Measurements from ENCODE around the gene ZNF776. TPM values are rescaled to one million over a fixed set of nuclear protein-coding genes. Genes with fewer than 3 reads are reported as not detected.
"Not testable (repeated sequence)": the region's sequence is repeated elsewhere in the genome, so short reads cannot be mapped to it uniquely, and the experiment has no call there.

Gene ZNF776
- polyA plus RNA-seq (2013, experiment 1 of 4): 28.9 TPM
- polyA plus RNA-seq (2013, experiment 2 of 4): 28.0 TPM
- polyA plus RNA-seq (2013, experiment 3 of 4): 23.6 TPM
- 25.7 TPM for polyA plus RNA-seq (2013, experiment 4 of 4)

DNA sequence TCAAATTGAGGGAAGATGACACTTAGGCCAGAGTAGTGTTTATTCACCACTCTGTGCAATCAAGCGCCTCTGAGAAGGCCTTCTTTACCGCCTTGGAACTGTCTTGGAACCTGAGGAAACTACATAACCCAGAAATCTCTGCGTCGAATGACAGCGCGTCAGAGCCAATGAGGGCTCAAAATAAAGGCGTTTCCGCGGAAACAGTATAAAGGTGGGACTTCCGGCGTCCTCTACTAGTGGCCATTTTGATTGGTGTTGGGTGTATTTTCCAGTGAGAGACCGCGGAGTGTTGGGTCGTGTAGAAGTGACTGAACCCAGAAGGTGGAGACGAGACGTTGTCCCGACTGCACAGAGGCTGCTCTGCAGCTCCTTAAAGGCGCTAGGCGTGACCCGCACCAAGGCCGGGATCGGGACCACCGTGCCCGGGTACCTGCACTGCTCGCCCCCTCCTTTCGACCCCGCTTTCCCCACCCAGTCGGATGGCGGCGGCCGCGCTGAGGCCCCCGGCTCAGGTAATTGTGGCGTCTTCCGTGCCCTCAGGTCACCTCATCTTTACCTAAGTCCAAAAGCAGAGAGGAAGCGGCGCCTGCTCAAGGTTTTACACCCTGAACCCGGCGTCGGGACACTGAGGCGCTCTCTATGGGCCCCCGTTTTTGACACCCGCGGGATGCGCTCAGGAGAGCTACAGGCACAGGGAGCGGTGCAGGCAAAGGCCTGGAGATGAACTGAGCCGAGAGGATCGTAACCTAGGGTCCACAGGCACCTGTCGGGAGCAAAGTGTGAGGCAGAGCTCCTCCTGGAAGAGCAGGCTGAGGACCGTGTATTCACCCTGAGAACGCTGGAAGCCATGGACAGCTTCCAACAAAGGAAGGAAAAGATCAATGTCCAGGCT is at the start of gene ZNF776:
TSS of gene ZNF776 (plus strand) at position 236 of the 892 bp plus-strand sequence. CDS start at position 480, 244 bp downstream.
- H3K9me3 ChIP-seq (ENCODE audit: control insufficient read depth, low read length): no peaks in the 10 kb centered on the region
- H3K36me3 ChIP-seq (ENCODE audit: control insufficient read depth, insufficient read depth, low read length): peaks cover 10% of the 10 kb centered on the region
- peaks cover 4% of the 10 kb centered on the region for H3K27me3 ChIP-seq (ENCODE audit: control insufficient read depth, insufficient read depth, low read length, poor library complexity, severe bottlenecking)
- WGBS, 2 experiments: 2% methylated on average over 51 of the region's 51 CpGs
- peaks cover 12% of the 10 kb centered on the region for H3K4me1 ChIP-seq (ENCODE audit: control insufficient read depth, insufficient read depth, low read length)
- H3K27ac ChIP-seq (ENCODE audit: insufficient read depth, low read depth, low read length, poor library complexity, severe bottlenecking): no peak within 1 kb of the TSS
- H3K4me3 ChIP-seq (ENCODE audit: insufficient read depth, low read depth, low read length): peak within 1 kb of the TSS; percentile 73

DNA sequence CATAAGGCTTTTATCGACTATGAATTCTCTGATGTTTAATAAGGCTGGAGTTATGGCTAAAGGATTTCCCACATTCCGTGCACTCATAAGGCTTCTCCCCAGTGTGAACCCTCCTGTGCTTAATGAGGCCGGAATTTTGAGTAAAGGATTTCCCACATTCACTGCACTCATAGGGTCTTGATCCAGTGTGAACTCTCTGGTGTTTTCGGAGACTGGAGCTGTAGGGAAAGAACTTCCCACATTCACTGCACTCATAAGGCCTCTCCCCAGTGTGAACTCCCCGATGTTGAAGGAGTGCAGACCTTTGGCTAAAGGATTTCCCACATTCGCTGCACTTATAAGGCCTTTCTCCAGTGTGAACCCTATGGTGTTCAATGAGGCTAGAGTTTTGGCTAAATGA is 45.0 kb upstream of the ZNF776 start:
- no peaks in the 10 kb centered on the region for H3K4me1 ChIP-seq (ENCODE audit: control insufficient read depth, insufficient read depth, low read length)
- no peaks in the 10 kb centered on the region for H3K27me3 ChIP-seq (ENCODE audit: control insufficient read depth, insufficient read depth, low read length, poor library complexity, severe bottlenecking)
- H3K36me3 ChIP-seq (ENCODE audit: control insufficient read depth, insufficient read depth, low read length): peaks cover 62% of the 10 kb centered on the region
- H3K9me3 ChIP-seq (ENCODE audit: control insufficient read depth, low read length): no peaks in the 10 kb centered on the region
- no peak overlapping the region for H3K27ac ChIP-seq (ENCODE audit: insufficient read depth, low read depth, low read length, poor library complexity, severe bottlenecking)
- H3K4me3 ChIP-seq (ENCODE audit: insufficient read depth, low read depth, low read length): no peak overlapping the region
- 91 to 97% methylated on average over 6 of the region's 6 CpGs for WGBS, 2 experiments

DNA sequence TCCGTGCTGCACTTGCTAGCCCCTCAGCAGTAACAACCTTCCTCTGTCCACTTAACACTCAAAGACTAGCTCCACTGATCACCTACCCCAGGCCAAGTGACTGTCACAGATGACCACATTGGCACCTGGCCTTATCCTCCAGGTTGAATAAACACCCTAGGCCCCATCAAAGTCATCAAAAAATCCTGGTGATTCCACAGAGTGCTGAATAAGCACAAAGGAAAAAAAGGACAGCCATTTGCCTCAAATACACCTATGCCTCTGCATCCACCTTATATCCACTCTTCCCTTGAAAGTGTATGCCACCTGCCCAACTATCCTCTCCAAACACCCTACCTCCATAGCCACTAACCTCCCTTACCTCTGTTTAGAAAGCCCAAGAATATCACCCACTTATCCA is 40.3 kb upstream of the ZNF776 start:
- Histone ChIP-seq H3K27me3 (ENCODE audit: control insufficient read depth, insufficient read depth, low read length, poor library complexity, severe bottlenecking) (no peaks in the 10 kb centered on the region), H3K36me3 (ENCODE audit: control insufficient read depth, insufficient read depth, low read length) (peaks cover 40% of the 10 kb centered on the region), H3K4me1 (ENCODE audit: control insufficient read depth, insufficient read depth, low read length) (no peaks in the 10 kb centered on the region), H3K27ac (ENCODE audit: insufficient read depth, low read depth, low read length, poor library complexity, severe bottlenecking) (no peak overlapping the region), H3K4me3 (ENCODE audit: insufficient read depth, low read depth, low read length) (no peak overlapping the region), H3K9me3 (ENCODE audit: control insufficient read depth, low read length) (no peaks in the 10 kb centered on the region)
- WGBS, 2 experiments: 90 to 97% methylated on average over 1 of the region's 1 CpG

DNA sequence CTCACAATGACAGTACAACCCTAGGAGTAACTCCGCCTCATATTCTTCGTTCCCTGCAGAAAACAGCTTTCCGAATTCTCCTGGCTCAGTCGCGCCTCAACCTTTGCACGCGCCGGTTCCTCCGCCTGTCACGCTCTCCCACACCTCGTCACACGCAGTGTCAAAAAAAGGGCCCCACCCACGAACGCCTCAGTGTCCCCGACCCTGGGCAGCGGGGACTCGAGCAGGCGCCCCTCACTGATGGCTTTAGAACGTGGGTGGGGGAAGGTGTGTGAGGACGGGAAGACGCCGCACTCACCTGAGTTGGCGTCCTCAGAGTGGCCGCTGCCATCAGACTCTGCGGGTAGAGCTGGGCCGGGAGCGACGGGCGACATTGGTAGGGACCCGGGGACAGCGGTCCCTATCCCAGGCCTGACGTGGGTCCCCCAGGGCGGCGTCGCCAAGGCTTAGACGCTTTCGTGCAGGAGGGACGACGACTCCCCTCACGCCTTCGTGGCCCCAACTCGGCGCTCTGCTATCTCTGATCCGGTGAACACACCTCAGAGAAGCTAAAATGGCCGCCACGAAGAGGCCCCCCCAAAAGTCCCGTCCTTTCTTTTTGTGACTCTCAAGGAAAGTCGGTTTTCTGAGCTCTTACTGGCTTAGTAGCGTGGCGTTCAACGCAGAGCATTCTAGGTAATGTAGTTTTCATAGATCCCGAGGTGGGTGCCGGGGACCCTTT is 37.8 kb upstream of the ZNF776 start, which contains the start of gene ZNF154:
TSS of gene ZNF154 (minus strand) at position 564 of the 721 bp plus-strand sequence. CDS start at position 331, 233 bp downstream.
- peak within 1 kb of the TSS; percentile 79 for H3K27ac ChIP-seq (ENCODE audit: insufficient read depth, low read depth, low read length, poor library complexity, severe bottlenecking)
- no peaks in the 10 kb centered on the region for H3K4me1 ChIP-seq (ENCODE audit: control insufficient read depth, insufficient read depth, low read length)
- no peaks in the 10 kb centered on the region for H3K27me3 ChIP-seq (ENCODE audit: control insufficient read depth, insufficient read depth, low read length, poor library complexity, severe bottlenecking)
- 2 to 3% methylated on average over 53 of the region's 53 CpGs for WGBS, 2 experiments
- H3K9me3 ChIP-seq (ENCODE audit: control insufficient read depth, low read length): no peaks in the 10 kb centered on the region
- H3K36me3 ChIP-seq (ENCODE audit: control insufficient read depth, insufficient read depth, low read length): peaks cover 17% of the 10 kb centered on the region
- peak within 1 kb of the TSS; percentile 83 for H3K4me3 ChIP-seq (ENCODE audit: insufficient read depth, low read depth, low read length)

DNA sequence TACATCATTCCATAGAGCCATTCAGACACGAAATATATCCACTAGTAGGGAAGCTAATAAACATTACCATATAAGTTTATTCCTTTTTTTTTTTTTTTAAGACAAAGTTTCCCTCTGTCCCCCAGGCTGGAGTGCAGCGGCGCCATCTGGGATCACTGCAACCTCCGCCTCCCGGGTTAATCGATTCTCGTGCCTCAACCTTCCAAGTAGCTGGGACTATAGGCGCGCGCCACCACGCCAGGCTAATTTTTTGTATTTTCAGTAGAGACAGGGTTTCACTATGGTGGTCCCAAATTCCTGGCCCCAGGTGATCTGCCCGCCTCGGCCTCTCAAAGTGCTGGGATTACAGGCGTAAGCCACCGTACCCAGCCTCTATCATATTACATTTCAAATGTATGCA is 37.0 kb upstream of the ZNF776 start:
- Histone ChIP-seq H3K27ac (ENCODE audit: insufficient read depth, low read depth, low read length, poor library complexity, severe bottlenecking) (no peak overlapping the region), H3K9me3 (ENCODE audit: control insufficient read depth, low read length) (no peaks in the 10 kb centered on the region), H3K4me3 (ENCODE audit: insufficient read depth, low read depth, low read length) (peak overlapping the region; percentile 83), H3K27me3 (ENCODE audit: control insufficient read depth, insufficient read depth, low read length, poor library complexity, severe bottlenecking) (no peaks in the 10 kb centered on the region), H3K4me1 (ENCODE audit: control insufficient read depth, insufficient read depth, low read length) (no peaks in the 10 kb centered on the region), H3K36me3 (ENCODE audit: control insufficient read depth, insufficient read depth, low read length) (peaks cover 8% of the 10 kb centered on the region)
- WGBS, 2 experiments: 67 to 76% methylated on average over 14 to 15 of the region's 15 CpGs

DNA sequence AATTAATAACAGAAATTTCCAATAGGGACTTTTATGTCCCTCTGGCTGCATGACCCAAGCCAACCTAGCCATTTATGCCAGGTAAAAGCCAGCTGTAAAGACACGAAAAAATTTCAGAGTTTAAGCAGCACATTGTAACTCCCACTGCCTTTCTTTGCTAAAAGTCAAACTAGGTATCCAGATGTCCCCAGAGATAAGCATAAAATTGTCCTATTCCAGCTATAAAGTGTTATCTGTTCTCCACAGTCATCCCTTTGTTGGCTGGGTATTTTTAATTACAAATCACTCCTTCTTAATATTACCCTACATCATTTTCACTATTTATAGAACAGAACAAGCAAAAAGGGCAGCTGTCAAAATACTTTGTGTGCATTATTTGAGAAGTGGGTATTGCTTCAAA is 34.4 kb upstream of the ZNF776 start:
- Histone ChIP-seq H3K4me1 (ENCODE audit: control insufficient read depth, insufficient read depth, low read length) (no peaks in the 10 kb centered on the region), H3K27ac (ENCODE audit: insufficient read depth, low read depth, low read length, poor library complexity, severe bottlenecking) (no peak overlapping the region), H3K9me3 (ENCODE audit: control insufficient read depth, low read length) (no peaks in the 10 kb centered on the region), H3K36me3 (ENCODE audit: control insufficient read depth, insufficient read depth, low read length) (no peaks in the 10 kb centered on the region), H3K27me3 (ENCODE audit: control insufficient read depth, insufficient read depth, low read length, poor library complexity, severe bottlenecking) (no peaks in the 10 kb centered on the region), H3K4me3 (ENCODE audit: insufficient read depth, low read depth, low read length) (no peak overlapping the region)
- 78 to 82% methylated on average over 1 of the region's 1 CpG for WGBS, 2 experiments

DNA sequence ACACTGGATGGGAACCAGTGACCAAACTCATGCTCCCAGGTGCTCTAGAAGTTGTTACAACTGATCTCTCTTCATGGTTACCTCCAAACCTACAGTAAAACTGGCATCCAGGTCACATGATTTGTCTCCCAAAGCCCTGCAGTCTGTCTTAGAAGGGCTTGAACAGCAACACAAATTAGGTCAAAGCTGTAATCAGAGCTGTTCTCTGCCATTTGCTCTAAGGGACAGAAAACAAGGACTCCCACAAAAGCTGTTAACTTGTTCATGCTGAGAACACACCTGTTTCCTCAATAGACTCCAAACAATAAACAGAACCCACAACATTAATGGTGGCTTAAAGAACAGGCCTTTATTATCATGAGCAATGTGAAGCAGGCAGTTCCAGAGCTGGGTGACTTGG is 27.2 kb upstream of the ZNF776 start:
- H3K4me1 ChIP-seq (ENCODE audit: control insufficient read depth, insufficient read depth, low read length): no peaks in the 10 kb centered on the region
- no peak overlapping the region for H3K27ac ChIP-seq (ENCODE audit: insufficient read depth, low read depth, low read length, poor library complexity, severe bottlenecking)
- no peaks in the 10 kb centered on the region for H3K9me3 ChIP-seq (ENCODE audit: control insufficient read depth, low read length)
- peaks cover 30% of the 10 kb centered on the region for H3K36me3 ChIP-seq (ENCODE audit: control insufficient read depth, insufficient read depth, low read length)
- H3K4me3 ChIP-seq (ENCODE audit: insufficient read depth, low read depth, low read length): no peak overlapping the region
- no peaks in the 10 kb centered on the region for H3K27me3 ChIP-seq (ENCODE audit: control insufficient read depth, insufficient read depth, low read length, poor library complexity, severe bottlenecking)

DNA sequence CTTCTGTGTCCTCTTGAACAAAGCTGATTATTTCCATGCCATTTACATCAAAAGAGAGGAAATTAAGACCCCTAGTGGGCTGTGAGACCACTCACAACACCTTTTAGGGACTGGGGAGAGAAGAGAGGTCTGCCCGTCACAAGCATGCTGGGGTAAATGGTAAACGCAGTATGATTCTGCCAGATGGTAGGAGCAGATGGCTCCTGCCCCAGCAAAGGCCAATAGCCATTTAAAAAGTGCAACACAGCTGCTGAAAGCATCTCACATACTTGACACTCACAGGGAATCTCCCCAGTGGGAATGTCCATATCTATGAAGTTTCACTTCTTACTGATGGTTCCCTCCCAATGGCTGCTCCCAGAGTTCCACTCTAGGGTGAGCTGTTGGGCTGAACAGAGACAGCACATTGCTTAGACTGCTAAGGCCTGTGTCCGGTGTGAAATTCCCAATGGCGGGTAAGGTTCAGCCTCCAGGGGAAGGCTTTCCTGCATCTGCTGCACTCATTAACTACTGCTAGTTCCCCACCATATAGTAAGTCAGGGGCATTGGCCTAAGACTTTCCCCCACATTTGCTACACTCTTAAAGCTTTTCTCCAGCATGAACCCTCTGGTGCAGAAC is 26.6 kb upstream of the ZNF776 start:
- H3K9me3 ChIP-seq (ENCODE audit: control insufficient read depth, low read length): no peaks in the 10 kb centered on the region
- H3K36me3 ChIP-seq (ENCODE audit: control insufficient read depth, insufficient read depth, low read length): peaks cover 30% of the 10 kb centered on the region
- H3K4me3 ChIP-seq (ENCODE audit: insufficient read depth, low read depth, low read length): no peak overlapping the region
- no peaks in the 10 kb centered on the region for H3K27me3 ChIP-seq (ENCODE audit: control insufficient read depth, insufficient read depth, low read length, poor library complexity, severe bottlenecking)
- no peaks in the 10 kb centered on the region for H3K4me1 ChIP-seq (ENCODE audit: control insufficient read depth, insufficient read depth, low read length)
- WGBS, 2 experiments: 86 to 89% methylated on average over 4 of the region's 4 CpGs
- no peak overlapping the region for H3K27ac ChIP-seq (ENCODE audit: insufficient read depth, low read depth, low read length, poor library complexity, severe bottlenecking)

DNA sequence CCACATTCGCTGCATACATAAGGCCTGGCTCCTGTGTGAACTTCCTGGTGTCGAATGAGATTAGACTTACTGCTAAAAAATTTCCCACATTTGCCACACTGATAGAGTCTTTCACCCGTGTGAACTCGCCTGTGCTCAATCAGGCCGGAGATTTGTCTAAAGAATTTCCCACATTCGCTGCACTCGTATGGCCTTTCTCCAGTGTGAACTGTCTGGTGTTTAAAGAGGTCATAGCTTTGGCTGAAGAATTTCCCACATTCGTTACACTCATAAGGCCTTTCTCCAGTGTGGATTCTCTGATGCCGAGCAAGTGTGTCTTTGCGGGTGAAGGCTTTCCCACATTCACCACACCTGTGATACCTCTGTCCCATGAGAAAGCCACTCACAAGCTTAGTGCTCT is 25.7 kb upstream of the ZNF776 start:
- WGBS, 2 experiments: 96 to 97% methylated on average over 10 of the region's 10 CpGs
- no peaks in the 10 kb centered on the region for H3K4me1 ChIP-seq (ENCODE audit: control insufficient read depth, insufficient read depth, low read length)

DNA sequence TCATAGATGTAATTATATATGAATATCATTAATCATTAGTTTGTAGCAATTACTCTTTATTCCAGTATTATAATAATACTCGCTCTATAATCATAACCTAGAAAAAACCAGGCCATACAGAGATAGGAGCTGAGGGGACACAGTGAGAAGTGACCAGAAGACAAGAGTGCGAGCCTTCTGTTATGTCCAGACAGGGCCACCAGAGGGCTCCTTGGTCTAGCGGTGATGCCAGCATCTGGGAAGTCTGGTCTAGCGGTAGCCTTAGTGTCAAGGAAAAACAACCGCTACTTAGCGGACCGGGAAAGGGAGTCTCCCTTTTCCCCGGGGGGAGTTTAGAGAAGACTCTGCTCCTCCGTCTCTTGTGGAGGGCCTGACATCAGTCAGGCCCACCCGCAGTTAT is 8.3 kb upstream of the ZNF776 start:
- not testable (repeated sequence) for H3K9me3 ChIP-seq (ENCODE audit: control insufficient read depth, low read length); H3K27ac ChIP-seq (ENCODE audit: insufficient read depth, low read depth, low read length, poor library complexity, severe bottlenecking); H3K4me3 ChIP-seq (ENCODE audit: insufficient read depth, low read depth, low read length); H3K27me3 ChIP-seq (ENCODE audit: control insufficient read depth, insufficient read depth, low read length, poor library complexity, severe bottlenecking); H3K36me3 ChIP-seq (ENCODE audit: control insufficient read depth, insufficient read depth, low read length); H3K4me1 ChIP-seq (ENCODE audit: control insufficient read depth, insufficient read depth, low read length)
- 3 to 6% methylated on average over 8 to 10 of the region's 10 CpGs for WGBS, 2 experiments

More for the DNA sequence above, 25.7 kb upstream of the ZNF776 start:
- Histone ChIP-seq H3K4me3 (ENCODE audit: insufficient read depth, low read depth, low read length) (no peak overlapping the region), H3K27me3 (ENCODE audit: control insufficient read depth, insufficient read depth, low read length, poor library complexity, severe bottlenecking) (no peaks in the 10 kb centered on the region), H3K9me3 (ENCODE audit: control insufficient read depth, low read length) (no peaks in the 10 kb centered on the region), H3K36me3 (ENCODE audit: control insufficient read depth, insufficient read depth, low read length) (peaks cover 30% of the 10 kb centered on the region), H3K27ac (ENCODE audit: insufficient read depth, low read depth, low read length, poor library complexity, severe bottlenecking) (no peak overlapping the region)
